Gastrocnemius medialis (tissue), 4 donors: Measurements from ENCODE around the gene ZBTB47. TPM values are rescaled to one million over a fixed set of nuclear protein-coding genes. Genes with fewer than 3 reads are reported as not detected.
A peak's percentile ranks its signal among the peaks of the same experiment; 100 is the strongest.

Experiments used
- ATAC-seq, 2 donors: fragments of 150-250 bp; one replicate each; pipeline ENCODE4 v1.9.1; 2016
- DNase-seq, 2 donors: peaks; one replicate each; pipeline ENCODE4 v3.0.0-alpha.2; 2019
- H3K27ac ChIP-seq, 4 donors: fragments of 200-600 bp; sonication (generic); 1 replicate in 1 of 4; 2 replicates in 3 of 4; pipeline ENCODE4 v1.5.1; 2016 to 2018; ENCODE audit warnings: mild to moderate bottlenecking in 2 of 4, moderate library complexity in 1 of 4
- H3K27me3 ChIP-seq, 3 donors: fragments of 200-600 bp; sonication (generic) in 2 of 3; 1 replicate in 1 of 3; 2 replicates in 2 of 3; pipeline versions ENCODE4 v1.5.1 to v1.6.0; 2016 to 2019; ENCODE audit warnings: mild to moderate bottlenecking in 1 of 3, moderate library complexity in 1 of 3
- H3K36me3 ChIP-seq, 2 donors: fragments of 200-600 bp; sonication (generic) in 1 of 2; one replicate each; pipeline ENCODE4 v1.5.1; 2017 to 2018
- H3K4me1 ChIP-seq, 2 donors: fragments of 200-600 bp; sonication (generic) in 1 of 2; one replicate each; pipeline ENCODE4 v1.5.1; 2016 to 2017; ENCODE audit warnings: mild to moderate bottlenecking in 2 of 2
- H3K4me3 ChIP-seq, 4 donors: fragments of 200-600 bp; sonication (generic) in 3 of 4; 1 replicate in 1 of 4; 2 replicates in 3 of 4; pipeline ENCODE4 v1.5.1; 2016 to 2019; ENCODE audit warnings: mild to moderate bottlenecking in 2 of 4
- H3K9me3 ChIP-seq, 3 donors: fragments of 200-600 bp; sonication (generic) in 2 of 3; 1 replicate in 1 of 3; 2 replicates in 2 of 3; pipeline ENCODE4 v1.5.1; 2016 to 2019
- POLR2A ChIP-seq, 2 donors: fragments of 450-650 bp; IDR thresholded peaks; one replicate each; pipeline ENCODE4 v1.6.1; 2017; ENCODE audit warnings: antibody characterized with exemption in 2 of 2, mild to moderate bottlenecking in 2 of 2, moderate library complexity in 2 of 2
- in situ Hi-C, 4 donors: fragments of 200-750 bp; cut with MboI; loops; one replicate each; pipeline versions ENCODE4 v1.15.0 to v1.8.0; 2017; ENCODE audit warnings: low sequenced_read_pairs in 4 of 4
- intact Hi-C: fragments of 100-400 bp; cut with DNase I; formaldehyde crosslinking; loops from one replicate; pipeline ENCODE4 v1.15.1; 2023; ENCODE audit warnings: low total_unique reads
- total RNA-seq, 4 donors: library from RNA; depleted of rRNA; stranded (reverse); fragments of >200 nt; gene quantifications; one replicate each; pipeline versions ENCODE4 v1.1.0 to v1.2.3, GENCODE V29; 2016
- TF ChIP-seq, protein P1 (sequence below), 5 experiments: fragments of 450-650 bp in 3 of 5; fragments of 200-600 bp in 2 of 5; sonication (generic) in 2 of 5; IDR thresholded peaks in 4 of 5; conservative IDR thresholded peaks in 1 of 5; 1 replicate in 4 of 5; 2 replicates in 1 of 5; pipeline ENCODE4 v1.5.1; 2016 to 2019; ENCODE audit warnings: antibody characterized with exemption in 5 of 5, mild to moderate bottlenecking in 3 of 5, moderate library complexity in 3 of 5

ZBTB47 gene
- total RNA-seq, 4 donors from 2014 or later: 141 to 256 (median 167) TPM

- Histone ChIP-seq H3K36me3 (no peaks in the 10 kb centered on the region), H3K27me3 (no peaks in the 10 kb centered on the region)
- in situ Hi-C loops: no loop called here
These were observed 24.9 kb downstream of the ZBTB47 start for GRCh38 chr3:42678447-42678846.

DNA sequence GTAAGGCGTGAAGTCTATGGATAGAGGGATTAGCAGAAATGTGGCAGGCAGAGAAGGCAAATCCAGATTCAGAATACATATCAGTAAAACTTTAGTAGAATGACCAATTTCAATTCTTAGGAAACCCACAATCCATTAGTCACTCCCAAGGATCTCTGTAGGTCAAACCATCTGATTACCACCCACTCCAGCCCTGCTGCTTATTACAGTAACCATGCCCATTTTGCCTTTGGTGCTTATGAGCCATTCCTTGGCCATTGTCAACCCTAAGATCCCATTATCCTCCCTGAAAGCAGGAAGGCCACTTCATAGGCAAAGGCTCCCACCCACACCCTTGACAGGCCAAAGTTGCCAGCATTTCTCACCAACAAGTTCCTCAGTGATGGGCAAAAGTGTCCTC lies 26.8 kb downstream of the ZBTB47 start:
- no peaks in the 10 kb centered on the region for H3K9me3 ChIP-seq
- H3K27ac ChIP-seq: peak overlapping the region in 3 of 4 donors; percentile 11 to 100 (median 96)
- H3K4me3 ChIP-seq: no peak overlapping the region
- H3K27me3 ChIP-seq: no peaks in the 10 kb centered on the region
- TF ChIP-seq, protein P1, sequence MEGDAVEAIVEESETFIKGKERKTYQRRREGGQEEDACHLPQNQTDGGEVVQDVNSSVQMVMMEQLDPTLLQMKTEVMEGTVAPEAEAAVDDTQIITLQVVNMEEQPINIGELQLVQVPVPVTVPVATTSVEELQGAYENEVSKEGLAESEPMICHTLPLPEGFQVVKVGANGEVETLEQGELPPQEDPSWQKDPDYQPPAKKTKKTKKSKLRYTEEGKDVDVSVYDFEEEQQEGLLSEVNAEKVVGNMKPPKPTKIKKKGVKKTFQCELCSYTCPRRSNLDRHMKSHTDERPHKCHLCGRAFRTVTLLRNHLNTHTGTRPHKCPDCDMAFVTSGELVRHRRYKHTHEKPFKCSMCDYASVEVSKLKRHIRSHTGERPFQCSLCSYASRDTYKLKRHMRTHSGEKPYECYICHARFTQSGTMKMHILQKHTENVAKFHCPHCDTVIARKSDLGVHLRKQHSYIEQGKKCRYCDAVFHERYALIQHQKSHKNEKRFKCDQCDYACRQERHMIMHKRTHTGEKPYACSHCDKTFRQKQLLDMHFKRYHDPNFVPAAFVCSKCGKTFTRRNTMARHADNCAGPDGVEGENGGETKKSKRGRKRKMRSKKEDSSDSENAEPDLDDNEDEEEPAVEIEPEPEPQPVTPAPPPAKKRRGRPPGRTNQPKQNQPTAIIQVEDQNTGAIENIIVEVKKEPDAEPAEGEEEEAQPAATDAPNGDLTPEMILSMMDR (IDR thresholded peaks at IDR 0.05 in 4 of 5, conservative IDR thresholded peaks at IDR 0.05 in 1 of 5): no peak
- TF ChIP-seq POLR2A (IDR thresholded peaks at IDR 0.05): no peak
- ATAC-seq: no peak
- in situ Hi-C loops: no loop called here
- DNase-seq: no peak
- peaks cover 20 to 22% of the 10 kb centered on the region in 2 donors for H3K4me1 ChIP-seq
- intact Hi-C loops: no loop called here
- no peaks in the 10 kb centered on the region for H3K36me3 ChIP-seq

More at GRCh38 chr3:42678447-42678846, 24.9 kb downstream of the ZBTB47 start:
- TF ChIP-seq POLR2A (IDR thresholded peaks at IDR 0.05): no peak
- TF ChIP-seq, protein P1 (IDR thresholded peaks at IDR 0.05 in 4 of 5, conservative IDR thresholded peaks at IDR 0.05 in 1 of 5): no peak
- H3K27ac ChIP-seq: no peak overlapping the region
- intact Hi-C loops: no loop called here
- H3K4me1 ChIP-seq: peaks cover 9% of the 10 kb centered on the region in 2 donors
- ATAC-seq (no peak), DNase-seq (no peak)
- no peak overlapping the region for H3K4me3 ChIP-seq
- H3K9me3 ChIP-seq: no peaks in the 10 kb centered on the region

GRCh38 chr3:42680806-42681205 lies 27.3 kb downstream of the ZBTB47 start:
- H3K9me3 ChIP-seq: no peaks in the 10 kb centered on the region
- H3K27ac ChIP-seq: peak overlapping the region in 3 of 4 donors; percentile 11 to 100 (median 96)
- in situ Hi-C loops: no loop called here
- peaks cover 22 to 23% of the 10 kb centered on the region in 2 donors for H3K4me1 ChIP-seq
- intact Hi-C loops: no loop called here
- ATAC-seq (no peak), DNase-seq (no peak)
- H3K27me3 ChIP-seq: no peaks in the 10 kb centered on the region
- no peaks in the 10 kb centered on the region for H3K36me3 ChIP-seq
- TF ChIP-seq POLR2A (IDR thresholded peaks at IDR 0.05): no peak
- TF ChIP-seq, protein P1 (IDR thresholded peaks at IDR 0.05 in 4 of 5, conservative IDR thresholded peaks at IDR 0.05 in 1 of 5): no peak
- H3K4me3 ChIP-seq: no peak overlapping the region

DNA sequence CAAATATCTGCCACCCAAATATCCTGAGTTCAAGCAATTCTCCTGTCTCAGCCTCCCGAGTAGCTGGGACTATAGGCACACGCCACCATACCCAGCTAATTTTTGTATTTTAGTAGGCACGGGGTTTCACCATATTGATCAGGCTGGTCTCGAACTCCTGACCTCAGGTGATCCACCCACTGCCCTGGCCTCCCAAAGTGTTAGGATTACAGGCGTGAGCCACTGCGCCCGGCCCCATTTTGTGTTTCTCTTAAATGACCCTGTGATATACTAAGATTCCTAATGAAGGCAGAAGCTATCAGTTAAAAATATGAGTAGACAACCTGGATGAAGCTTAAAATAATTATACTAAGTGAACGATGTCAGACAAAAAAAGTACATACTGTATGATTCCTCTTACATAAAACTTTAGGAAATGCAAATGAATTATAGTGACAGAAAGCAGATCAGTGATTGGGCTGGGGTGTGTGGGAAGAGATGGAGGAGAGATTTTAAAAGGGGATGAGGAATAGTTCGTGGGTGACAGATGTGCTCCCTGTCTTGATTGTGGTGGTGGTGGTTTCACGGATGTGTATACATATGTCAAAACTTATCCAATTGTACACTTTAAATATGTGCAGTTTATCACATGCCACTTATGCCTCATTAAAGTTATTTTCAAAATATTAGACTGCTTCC lies 28.0 kb downstream of the ZBTB47 start:
- no peak for DNase-seq
- Histone ChIP-seq H3K4me3 (no peak overlapping the region), H3K4me1 (peaks cover 24 to 29% of the 10 kb centered on the region in 2 donors), H3K36me3 (no peaks in the 10 kb centered on the region), H3K9me3 (no peaks in the 10 kb centered on the region), H3K27ac (peak overlapping the region; percentile 94 to 100 (median 98)), H3K27me3 (no peaks in the 10 kb centered on the region)
- no peak for TF ChIP-seq POLR2A (IDR thresholded peaks at IDR 0.05)
- TF ChIP-seq, protein P1 (IDR thresholded peaks at IDR 0.05 in 4 of 5, conservative IDR thresholded peaks at IDR 0.05 in 1 of 5): no peak
- intact Hi-C loops: no loop called here
- in situ Hi-C loops: no loop called here
- ATAC-seq: no peak
